Motor neuron (in vitro differentiated cells): ENCODE results near the gene DIAPH1. TPM values are rescaled to one million over a fixed set of nuclear protein-coding genes. Genes with fewer than 3 reads are reported as not detected.

ENCODE experiments used
- ATAC-seq, 8 experiments: fragments of 200-7000 bp; cut with Tn5 transposase; replicated peaks in 6 of 8; 2 replicates each; pipeline ENCODE4 v1.8.0; 2021; ENCODE audit warnings: mild to moderate bottlenecking in 8 of 8, moderate library complexity in 8 of 8
- H3K27ac ChIP-seq, 2 donors: fragments of 250-450 bp; sonication (Bioruptor Pico); 2 replicates each; pipeline ENCODE4 v1.9.0; 2021; ENCODE audit warnings: antibody characterized with exemption in 2 of 2, mild to moderate bottlenecking in 2 of 2, moderate library complexity in 1 of 2
- H3K4me1 ChIP-seq, 2 donors: fragments of 250-450 bp; sonication (Bioruptor Pico); replicated peaks in 1 of 2; 2 replicates each; pipeline ENCODE4 v1.6.1; 2021; ENCODE audit warnings: antibody characterized with exemption in 2 of 2, mild to moderate bottlenecking in 2 of 2, moderate library complexity in 1 of 2
- H3K4me3 ChIP-seq, 5 donors: fragments of 250-450 bp; sonication (Bioruptor Pico); 2 replicates each; pipeline ENCODE4 v1.9.0; 2021; ENCODE audit warnings: antibody characterized with exemption in 5 of 5, mild to moderate bottlenecking in 5 of 5, moderate library complexity in 4 of 5
- WGBS, 10 experiments: fragments of 450-650 bp; shearing (Covaris generic); methylation state at CpG; one replicate each; pipeline ENCODE4 v1.0.0; 2022; 5-methylcytosine and 5-hydroxymethylcytosine counted together
- in situ Hi-C, 9 experiments: fragments of 400-800 bp; cut with MboI; loops; one replicate each; pipeline ENCODE4 v1.15.0; 2021; ENCODE audit warnings: low sequenced_read_pairs in 9 of 9, low pct_unique_long_range_greater_than_20kb in 2 of 9; ENCODE audit not compliant: unreplicated experiment in 9 of 9
- total RNA-seq, 8 experiments: library from RNA; unstranded; fragments of 300-600 nt; gene quantifications; 2 replicates each; pipeline versions ENCODE4 v1.2.3 to v1.2.4, GENCODE V29; 2022

Gene DIAPH1
- total RNA-seq, 8 experiments from 2014 or later: 7.4 to 93.8 (median 20.0) TPM

- H3K4me1 ChIP-seq: peaks cover 25 to 27% of the 10 kb centered on the region in 2 donors
- ATAC-seq: no peak
- H3K4me3 ChIP-seq: no peak overlapping the region
- in situ Hi-C loops: loop anchor here in 1 of 9 experiments (10.0 kb wide), 1 partner anchor 115 kb away; the partner anchor contains the start of genes PCDHGA9 and PCDHGB6
- H3K27ac ChIP-seq: no peak overlapping the region
- 40 to 95% (median 90%) methylated on average over 1 to 3 of the region's 3 CpGs for WGBS, 10 experiments
Measured at GRCh38 chr5:141519605-141520565, 98.9 kb downstream of the DIAPH1 start.

- Histone ChIP-seq H3K27ac (no peak overlapping the region), H3K4me1 (peaks cover 26 to 27% of the 10 kb centered on the region in 2 donors), H3K4me3 (no peak overlapping the region)
- in situ Hi-C loops: no loop called here
- WGBS, 10 experiments: 100% methylated on average over 1 of the region's 1 CpG; no CpG with 5 or more reads in 8 of the 10 experiments
- no peak for ATAC-seq
Measured at GRCh38 chr5:141518618-141519015, 100.2 kb downstream of the DIAPH1 start.

DNA sequence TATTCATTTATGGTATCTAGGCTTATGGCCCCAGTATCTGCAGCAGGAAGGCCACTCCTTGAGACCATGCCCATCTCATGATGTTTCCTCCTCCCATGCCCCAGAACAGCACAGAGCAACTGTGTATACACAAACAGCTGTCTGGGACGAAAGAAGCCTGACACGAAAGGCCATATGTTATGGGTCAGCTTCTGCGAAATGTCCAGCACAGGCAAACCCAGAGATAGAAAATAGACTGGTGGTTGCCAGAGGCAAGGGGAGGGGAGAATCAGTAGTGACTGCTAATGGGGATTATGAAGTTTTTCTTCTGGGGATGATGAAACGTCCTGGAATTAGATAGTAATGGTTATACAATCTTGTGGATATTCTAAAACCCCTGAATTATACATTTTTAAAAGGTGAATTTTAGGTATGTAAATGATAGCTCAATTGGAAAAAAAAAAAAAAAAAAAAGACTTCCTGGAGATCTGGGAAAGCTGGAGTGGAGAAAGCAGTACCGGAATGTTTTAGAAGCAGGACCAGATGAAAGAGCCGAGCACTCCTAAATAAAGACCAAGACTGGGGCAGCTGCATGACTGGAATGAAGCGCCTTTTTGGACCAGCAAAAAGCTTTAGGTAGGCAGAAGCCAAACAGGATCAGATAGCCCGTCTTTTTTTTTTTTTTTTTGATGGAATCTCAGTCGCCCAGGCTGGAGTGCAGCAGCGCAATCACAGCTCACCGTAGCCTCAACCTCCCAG is 100.8 kb downstream of the DIAPH1 start:
- no peak overlapping the region for H3K4me3 ChIP-seq
- no peak for ATAC-seq
- 51 to 94% (median 91%) methylated on average over 3 to 11 of the region's 11 CpGs for whole genome bisulfite sequencing, 10 experiments
- in situ Hi-C loops: no loop called here
- no peak overlapping the region for H3K27ac ChIP-seq
- peaks cover 26 to 27% of the 10 kb centered on the region in 2 donors for H3K4me1 ChIP-seq

DNA sequence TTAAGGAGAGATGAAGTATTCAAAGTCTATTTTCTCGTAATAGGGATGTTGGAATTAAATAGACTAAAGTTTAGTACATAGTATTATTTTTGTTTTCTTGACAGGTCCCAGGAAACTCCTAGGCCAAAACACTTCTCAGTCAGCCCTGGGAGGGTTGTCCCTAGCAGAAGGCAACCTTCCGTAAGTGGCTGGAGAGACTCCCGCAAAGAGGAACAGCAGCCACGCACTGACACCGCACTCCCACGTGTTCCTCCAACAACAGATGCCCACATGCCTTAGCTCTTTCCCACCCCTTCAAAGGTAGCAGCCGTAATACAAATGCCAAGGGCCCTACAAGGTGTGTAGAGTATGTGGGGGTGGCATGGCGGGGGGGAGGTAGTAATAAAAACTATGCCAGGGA is 101.5 kb downstream of the DIAPH1 start:
- Histone ChIP-seq H3K4me1 (peaks cover 33% of the 10 kb centered on the region in 2 donors), H3K4me3 (no peak overlapping the region), H3K27ac (no peak overlapping the region)
- ATAC-seq: no peak
- in situ Hi-C loops: no loop called here
- 83 to 100% (median 100%) methylated on average over 1 to 7 of the region's 8 CpGs; no CpG with 5 or more reads in 1 of the 10 experiments for WGBS, 10 experiments

DNA sequence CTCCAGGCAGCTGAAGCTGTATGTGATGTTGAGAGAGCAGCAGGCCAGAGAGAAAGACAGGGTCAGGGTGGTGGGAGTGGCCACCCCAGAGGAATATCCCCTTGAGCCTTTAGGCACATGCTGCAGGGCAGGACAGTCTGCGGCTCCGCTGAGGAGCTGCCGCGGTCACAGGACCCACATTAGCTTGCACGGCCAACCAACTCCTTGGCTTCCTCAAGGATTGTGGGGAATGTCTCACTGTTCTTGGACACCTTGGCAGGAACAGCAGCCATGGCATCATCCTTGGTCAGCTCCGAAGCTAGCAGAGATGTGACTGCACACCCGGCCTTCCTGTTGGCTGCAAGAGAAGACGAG is 102.2 kb downstream of the DIAPH1 start:
- Histone ChIP-seq H3K4me3 (no peak overlapping the region), H3K4me1 (peaks cover 30% of the 10 kb centered on the region in 2 donors), H3K27ac (no peak overlapping the region)
- WGBS, 10 experiments: 10 to 100% (median 90%) methylated on average over 1 to 4 of the region's 8 CpGs; no CpG with 5 or more reads in 5 of the 10 experiments
- in situ Hi-C loops: no loop called here
- no peak for ATAC-seq

DNA sequence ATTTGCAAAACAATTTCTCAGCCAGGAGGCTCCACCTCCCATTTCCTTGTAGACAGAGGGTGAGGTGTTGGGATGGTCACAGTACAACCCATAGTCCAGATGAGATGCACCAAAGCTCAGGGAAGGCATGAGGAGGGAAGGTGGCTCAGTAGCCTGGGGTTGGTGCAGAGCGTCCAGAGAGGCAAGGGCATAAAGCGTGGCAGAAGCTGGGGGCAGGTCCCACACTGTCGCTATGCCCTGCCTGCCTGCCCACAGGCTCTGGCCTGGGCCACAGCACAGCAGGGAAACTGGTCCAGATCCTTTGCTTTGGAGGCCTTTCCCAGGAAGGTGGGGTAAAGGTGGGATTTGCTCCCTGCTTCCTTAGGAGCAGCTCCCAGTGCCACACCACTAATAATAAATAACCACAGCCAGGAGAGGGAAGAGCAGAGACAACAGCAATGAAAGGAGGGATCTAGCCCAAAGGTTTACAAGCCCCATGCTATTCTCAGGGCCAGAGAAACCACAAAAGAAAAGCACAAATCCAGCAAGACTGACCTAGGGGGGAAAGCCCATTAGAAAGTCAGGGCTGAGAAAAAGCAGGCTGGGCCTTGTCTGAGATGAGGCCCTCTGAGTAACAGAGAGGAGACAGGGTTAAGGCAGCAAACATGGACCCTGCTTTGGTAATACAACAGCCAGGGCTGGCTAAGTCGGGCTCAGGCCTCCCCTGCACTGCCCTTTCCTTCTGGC is 102.7 kb downstream of the DIAPH1 start:
- 80 to 100% (median 93%) methylated on average over 1 to 3 of the region's 4 CpGs; no CpG with 5 or more reads in 7 of the 10 experiments for WGBS, 10 experiments
- in situ Hi-C loops: no loop called here
- Histone ChIP-seq H3K4me3 (no peak overlapping the region), H3K4me1 (peaks cover 27 to 28% of the 10 kb centered on the region in 2 donors), H3K27ac (no peak overlapping the region)
- no peak for ATAC-seq

DNA sequence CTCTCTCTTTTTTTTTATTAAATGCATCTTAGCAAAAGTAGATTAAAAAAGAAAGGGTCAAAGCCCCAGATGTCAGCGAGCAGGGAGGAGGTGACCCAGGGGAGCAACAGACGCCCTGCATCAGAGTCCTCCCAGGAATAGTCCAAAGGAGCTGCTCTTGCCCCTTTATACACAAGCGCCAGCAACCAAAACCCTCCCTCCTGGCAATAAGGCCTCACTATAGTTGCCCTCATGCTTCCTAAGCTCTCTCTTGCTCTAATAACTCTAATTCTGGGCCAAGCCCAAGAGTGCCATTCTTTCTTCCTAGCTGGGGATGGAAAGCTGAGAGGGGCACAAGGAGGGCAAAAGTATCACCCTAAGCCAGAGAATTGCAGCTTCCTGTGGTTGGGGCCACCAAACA is 103.7 kb downstream of the DIAPH1 start:
- ATAC-seq: no peak
- 67 to 100% (median 90%) methylated on average over 2 to 3 of the region's 3 CpGs; no CpG with 5 or more reads in 5 of the 10 experiments for WGBS, 10 experiments
- H3K4me3 ChIP-seq: no peak overlapping the region
- peaks cover 21 to 22% of the 10 kb centered on the region in 2 donors for H3K4me1 ChIP-seq
- in situ Hi-C loops: no loop called here
- H3K27ac ChIP-seq: no peak overlapping the region

- H3K4me1 ChIP-seq: peaks cover 23 to 26% of the 10 kb centered on the region in 2 donors
- H3K27ac ChIP-seq: peak overlapping the region; percentile 91 to 95
- in situ Hi-C loops: no loop called here
- WGBS, 10 experiments: 8 to 100% (median 68%) methylated on average over 1 to 5 of the region's 6 CpGs; no CpG with 5 or more reads in 4 of the 10 experiments
- peak overlapping the region; percentile 34 to 47 (median 41) for H3K4me3 ChIP-seq
- peak in 1 of 8 experiments; percentile 28 for ATAC-seq
Measured at GRCh38 chr5:141514330-141515133, 104.3 kb downstream of the DIAPH1 start.

DNA sequence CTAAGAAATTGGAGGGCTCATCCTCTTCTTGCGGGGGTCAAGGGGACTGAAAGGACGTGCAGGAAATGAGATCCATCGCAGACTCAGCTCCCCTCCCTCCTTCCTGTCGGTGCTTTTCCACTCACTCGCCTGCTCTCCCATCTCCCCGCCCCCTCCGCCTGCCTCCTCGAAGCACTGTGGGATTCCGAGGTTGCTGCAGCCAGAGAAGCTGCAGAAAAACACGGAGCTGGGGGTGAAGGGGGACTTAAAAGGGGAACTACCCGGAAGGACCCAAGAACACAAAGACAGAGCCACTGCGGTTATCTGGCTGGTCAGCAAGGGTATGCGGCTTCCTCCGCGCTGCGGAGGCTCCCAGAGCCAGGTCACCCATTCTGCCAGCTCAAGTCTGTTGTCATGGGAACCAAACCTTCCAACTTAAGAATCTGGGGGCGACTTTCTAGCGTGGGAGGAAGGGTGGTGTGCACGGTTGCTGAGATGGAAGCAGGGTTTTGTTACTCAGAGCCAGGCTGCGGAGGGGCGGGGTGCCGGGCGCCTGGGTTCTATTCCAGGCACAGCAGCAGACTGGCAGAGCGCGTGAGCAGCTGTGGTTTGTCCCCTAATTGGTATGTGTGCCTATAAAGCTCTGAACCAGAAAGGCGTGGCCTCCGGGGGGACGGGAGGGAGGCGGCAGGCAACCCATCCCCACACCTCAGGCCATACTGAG is 105.0 kb downstream of the DIAPH1 start:
- 0 to 11% (median 6%) methylated on average over 6 to 12 of the region's 29 CpGs; no CpG with 5 or more reads in 6 of the 10 experiments for WGBS, 10 experiments
- in situ Hi-C loops: no loop called here
- peak overlapping the region; percentile 91 to 95 for H3K27ac ChIP-seq
- peak; percentile 28 to 71 (median 58) for ATAC-seq
- peak overlapping the region; percentile 34 to 47 (median 41) for H3K4me3 ChIP-seq
- H3K4me1 ChIP-seq: peaks cover 29 to 33% of the 10 kb centered on the region in 2 donors

- 0 to 26% (median 10%) methylated on average over 3 to 10 of the region's 43 CpGs; no CpG with 5 or more reads in 4 of the 10 experiments for WGBS, 10 experiments
- ATAC-seq: peak in 7 of 8 experiments; percentile 5 to 58 (median 55)
- Histone ChIP-seq H3K4me3 (peak overlapping the region; percentile 34 to 47 (median 41)), H3K4me1 (peaks cover 33 to 39% of the 10 kb centered on the region in 2 donors), H3K27ac (peak overlapping the region; percentile 91 to 95)
- in situ Hi-C loops: no loop called here
Measured at GRCh38 chr5:141512911-141513626, 105.7 kb downstream of the DIAPH1 start.

- in situ Hi-C loops: no loop called here
- Histone ChIP-seq H3K4me3 (peak overlapping the region; percentile 34 to 47 (median 41)), H3K4me1 (peaks cover 39 to 45% of the 10 kb centered on the region in 2 donors), H3K27ac (peak overlapping the region; percentile 91 to 95)
- 10 to 60% (median 38%) methylated on average over 2 to 23 of the region's 28 CpGs; no CpG with 5 or more reads in 4 of the 10 experiments for WGBS, 10 experiments
- ATAC-seq: peak in 6 of 8 experiments; percentile 2 to 58 (median 6)
Measured at GRCh38 chr5:141512390-141512910, 106.3 kb downstream of the DIAPH1 start.
